HEK293T (cell line): Measurements from ENCODE around the gene ZNF70.

Experiments
- ARNT ChIP-seq: fragments of 450-650 bp; IDR thresholded peaks from 2 replicates; pipeline ENCODE4 v1.6.1; 2017; ENCODE audit warnings: mild to moderate bottlenecking
- BHLHE40 ChIP-seq: fragments of 450-650 bp; IDR thresholded peaks from 2 replicates; pipeline ENCODE4 v1.6.1; 2016; ENCODE audit warnings: mild to moderate bottlenecking, moderate library complexity, borderline replicate concordance
- ELF4 ChIP-seq: fragments of 450-650 bp; IDR thresholded peaks from 2 replicates; pipeline ENCODE4 v1.6.1; 2017; ENCODE audit warnings: antibody characterized with exemption
- FOXK2 ChIP-seq: fragments of 450-650 bp; IDR thresholded peaks from 2 replicates; pipeline ENCODE4 v1.6.1; 2016; ENCODE audit warnings: mild to moderate bottlenecking
- HDGF ChIP-seq: fragments of 450-650 bp; IDR thresholded peaks from 2 replicates; pipeline ENCODE4 v1.6.1; 2017; ENCODE audit warnings: antibody characterized with exemption, borderline replicate concordance
- L3MBTL2 ChIP-seq: fragments of 450-650 bp; conservative IDR thresholded peaks from 2 replicates; pipeline ENCODE4 v1.6.1; 2016; ENCODE audit warnings: mild to moderate bottlenecking
- LEF1 ChIP-seq: fragments of 450-650 bp; IDR thresholded peaks from 2 replicates; pipeline ENCODE4 v1.6.1; 2017; ENCODE audit warnings: mild to moderate bottlenecking, borderline replicate concordance
- NFRKB ChIP-seq: fragments of 450-650 bp; IDR thresholded peaks from 2 replicates; pipeline ENCODE4 v1.6.1; 2016; ENCODE audit warnings: mild to moderate bottlenecking, moderate library complexity
- SP1 ChIP-seq: fragments of 450-650 bp; IDR thresholded peaks from 2 replicates; pipeline ENCODE4 v1.6.1; 2017
- SUZ12 ChIP-seq: fragments of 450-650 bp; IDR thresholded peaks from 2 replicates; pipeline ENCODE4 v1.6.1; 2016; ENCODE audit warnings: mild to moderate bottlenecking
- TARDBP ChIP-seq: fragments of 450-650 bp; IDR thresholded peaks from 2 replicates; pipeline ENCODE4 v1.6.1; 2016
- ZNF384 ChIP-seq: fragments of 450-650 bp; IDR thresholded peaks from 2 replicates; pipeline ENCODE4 v1.6.1; 2016
- TF ChIP-seq, protein P1 (sequence below): fragments of 450-650 bp; IDR thresholded peaks from 2 replicates; pipeline ENCODE4 v1.6.1; 2016

- TF ChIP-seq FOXK2 (no peak), BHLHE40 (no peak), ELF4 (no peak), SP1 (no peak), ZNF384 (no peak), TARDBP (no peak), LEF1 (no peak), SUZ12 (no peak), NFRKB (no peak), L3MBTL2 (no peak), HDGF (no peak), ARNT (no peak)
- TF ChIP-seq, protein P1, sequence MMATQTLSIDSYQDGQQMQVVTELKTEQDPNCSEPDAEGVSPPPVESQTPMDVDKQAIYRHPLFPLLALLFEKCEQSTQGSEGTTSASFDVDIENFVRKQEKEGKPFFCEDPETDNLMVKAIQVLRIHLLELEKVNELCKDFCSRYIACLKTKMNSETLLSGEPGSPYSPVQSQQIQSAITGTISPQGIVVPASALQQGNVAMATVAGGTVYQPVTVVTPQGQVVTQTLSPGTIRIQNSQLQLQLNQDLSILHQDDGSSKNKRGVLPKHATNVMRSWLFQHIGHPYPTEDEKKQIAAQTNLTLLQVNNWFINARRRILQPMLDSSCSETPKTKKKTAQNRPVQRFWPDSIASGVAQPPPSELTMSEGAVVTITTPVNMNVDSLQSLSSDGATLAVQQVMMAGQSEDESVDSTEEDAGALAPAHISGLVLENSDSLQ, result no peak
These were observed 60.2 kb downstream of the ZNF70 start, which contains the start of gene RGL4 for GRCh38 chr22:23690713-23691112.
